NB4 (cell line): ENCODE measurements around the gene HOXD4.

Experiments
- MAX ChIP-seq: IDR thresholded peaks from 2 replicates; pipeline ENCODE4 v1.6.1; 2011; ENCODE audit warnings: low read depth, low read length
- MYC ChIP-seq: IDR thresholded peaks from 2 replicates; pipeline ENCODE4 v1.6.1; 2011; ENCODE audit warnings: low read depth, low read length
- POLR2A ChIP-seq: IDR thresholded peaks from 2 replicates; pipeline ENCODE4 v1.6.1; 2011; ENCODE audit warnings: mild to moderate bottlenecking; ENCODE audit not compliant: insufficient read length; ENCODE audit errors: extremely low read depth
- TF ChIP-seq, protein P1 (sequence below): IDR thresholded peaks from one replicate; pipeline ENCODE4 v1.5.1; 2012; ENCODE audit warnings: low read depth, low read length

GRCh38 chr2:176193048-176193447, 41.7 kb downstream of the HOXD4 start:
- TF ChIP-seq, protein P1, sequence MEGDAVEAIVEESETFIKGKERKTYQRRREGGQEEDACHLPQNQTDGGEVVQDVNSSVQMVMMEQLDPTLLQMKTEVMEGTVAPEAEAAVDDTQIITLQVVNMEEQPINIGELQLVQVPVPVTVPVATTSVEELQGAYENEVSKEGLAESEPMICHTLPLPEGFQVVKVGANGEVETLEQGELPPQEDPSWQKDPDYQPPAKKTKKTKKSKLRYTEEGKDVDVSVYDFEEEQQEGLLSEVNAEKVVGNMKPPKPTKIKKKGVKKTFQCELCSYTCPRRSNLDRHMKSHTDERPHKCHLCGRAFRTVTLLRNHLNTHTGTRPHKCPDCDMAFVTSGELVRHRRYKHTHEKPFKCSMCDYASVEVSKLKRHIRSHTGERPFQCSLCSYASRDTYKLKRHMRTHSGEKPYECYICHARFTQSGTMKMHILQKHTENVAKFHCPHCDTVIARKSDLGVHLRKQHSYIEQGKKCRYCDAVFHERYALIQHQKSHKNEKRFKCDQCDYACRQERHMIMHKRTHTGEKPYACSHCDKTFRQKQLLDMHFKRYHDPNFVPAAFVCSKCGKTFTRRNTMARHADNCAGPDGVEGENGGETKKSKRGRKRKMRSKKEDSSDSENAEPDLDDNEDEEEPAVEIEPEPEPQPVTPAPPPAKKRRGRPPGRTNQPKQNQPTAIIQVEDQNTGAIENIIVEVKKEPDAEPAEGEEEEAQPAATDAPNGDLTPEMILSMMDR = no peak
- TF ChIP-seq POLR2A = no peak
- no peak for TF ChIP-seq MAX
- no peak for TF ChIP-seq MYC
